GM12875 (cell line): ENCODE results near the gene CHCHD10.
A peak's percentile ranks its signal among the peaks of the same experiment; 100 is the strongest.

ENCODE experiments used
- H3K4me3 ChIP-seq: one replicate; pipeline ENCODE4 v1.5.1; 2011; ENCODE audit warnings: low read depth, low read length, control low read depth
- TF ChIP-seq, protein P1 (sequence below): IDR thresholded peaks from 2 replicates; pipeline ENCODE4 v1.5.1; 2011; ENCODE audit warnings: low read depth, mild to moderate bottlenecking, control low read depth, inconsistent platforms, low read length, moderate library complexity, borderline replicate concordance; ENCODE audit not compliant: insufficient read depth

CHCHD10 gene

DNA sequence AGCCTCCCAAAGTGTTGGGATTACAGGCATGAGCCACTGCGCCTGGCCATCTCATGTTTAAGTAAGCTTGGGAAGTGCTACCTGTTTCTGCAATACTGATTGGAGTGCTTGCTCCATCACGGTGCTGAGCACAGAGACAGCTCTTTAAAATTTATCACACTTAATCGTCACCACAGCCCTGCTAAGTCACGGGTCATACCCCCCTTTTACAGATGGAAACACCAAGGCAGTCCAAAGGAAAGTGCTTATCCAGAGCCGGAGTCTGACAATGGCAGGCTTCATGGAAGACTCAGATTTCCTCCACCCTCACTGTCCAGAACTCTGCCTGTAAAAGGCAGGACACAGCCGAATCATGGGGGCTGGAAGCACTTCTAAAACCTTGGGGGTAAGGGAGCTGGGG lies 7.7 kb downstream of the CHCHD10 start:
- TF ChIP-seq, protein P1, sequence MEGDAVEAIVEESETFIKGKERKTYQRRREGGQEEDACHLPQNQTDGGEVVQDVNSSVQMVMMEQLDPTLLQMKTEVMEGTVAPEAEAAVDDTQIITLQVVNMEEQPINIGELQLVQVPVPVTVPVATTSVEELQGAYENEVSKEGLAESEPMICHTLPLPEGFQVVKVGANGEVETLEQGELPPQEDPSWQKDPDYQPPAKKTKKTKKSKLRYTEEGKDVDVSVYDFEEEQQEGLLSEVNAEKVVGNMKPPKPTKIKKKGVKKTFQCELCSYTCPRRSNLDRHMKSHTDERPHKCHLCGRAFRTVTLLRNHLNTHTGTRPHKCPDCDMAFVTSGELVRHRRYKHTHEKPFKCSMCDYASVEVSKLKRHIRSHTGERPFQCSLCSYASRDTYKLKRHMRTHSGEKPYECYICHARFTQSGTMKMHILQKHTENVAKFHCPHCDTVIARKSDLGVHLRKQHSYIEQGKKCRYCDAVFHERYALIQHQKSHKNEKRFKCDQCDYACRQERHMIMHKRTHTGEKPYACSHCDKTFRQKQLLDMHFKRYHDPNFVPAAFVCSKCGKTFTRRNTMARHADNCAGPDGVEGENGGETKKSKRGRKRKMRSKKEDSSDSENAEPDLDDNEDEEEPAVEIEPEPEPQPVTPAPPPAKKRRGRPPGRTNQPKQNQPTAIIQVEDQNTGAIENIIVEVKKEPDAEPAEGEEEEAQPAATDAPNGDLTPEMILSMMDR, result no peak
- no peak overlapping the region for H3K4me3 ChIP-seq

DNA sequence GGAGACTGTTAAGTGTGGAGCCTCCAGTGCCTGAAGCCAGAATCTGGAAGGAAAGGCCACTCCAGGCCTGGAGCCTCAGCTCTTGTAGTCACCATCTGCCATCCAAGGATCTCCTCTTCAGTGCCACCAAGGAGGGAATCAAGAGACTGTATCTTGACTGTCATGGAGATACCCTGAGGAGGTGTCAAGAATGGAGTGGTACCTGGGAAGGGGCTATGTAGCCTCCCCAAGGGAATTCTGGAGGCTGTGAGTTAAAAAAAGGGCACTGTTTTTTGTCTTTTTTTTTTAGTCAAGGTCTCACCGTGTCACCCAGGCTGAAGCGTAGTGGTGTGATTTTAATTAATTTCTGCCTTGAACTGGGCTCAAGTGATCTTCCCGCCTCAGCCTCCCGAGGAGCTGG lies 8.2 kb downstream of the CHCHD10 start:
- TF ChIP-seq, protein P1, result no peak
- no peak overlapping the region for H3K4me3 ChIP-seq

DNA sequence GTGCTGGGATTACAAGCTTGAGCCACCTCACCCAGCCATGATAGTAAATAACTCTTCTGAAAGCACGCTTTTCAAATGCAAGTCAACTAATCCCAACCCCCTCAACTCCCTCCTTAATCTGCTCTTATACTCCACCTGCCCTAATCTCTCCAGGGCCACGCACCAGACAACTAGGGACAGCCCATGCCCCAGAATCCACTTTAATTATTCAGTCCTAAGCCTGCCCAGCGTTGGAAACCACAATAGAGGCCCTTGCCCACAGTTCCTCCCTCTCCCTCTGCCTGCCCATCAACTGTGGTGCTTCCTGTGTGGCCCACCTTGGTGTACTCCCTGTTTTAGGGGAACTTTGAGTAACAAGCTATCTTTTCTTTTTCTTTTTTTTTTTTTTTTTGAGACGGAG lies 10.9 kb downstream of the CHCHD10 start:
- H3K4me3 ChIP-seq, result no peak overlapping the region
- TF ChIP-seq, protein P1, result no peak

DNA sequence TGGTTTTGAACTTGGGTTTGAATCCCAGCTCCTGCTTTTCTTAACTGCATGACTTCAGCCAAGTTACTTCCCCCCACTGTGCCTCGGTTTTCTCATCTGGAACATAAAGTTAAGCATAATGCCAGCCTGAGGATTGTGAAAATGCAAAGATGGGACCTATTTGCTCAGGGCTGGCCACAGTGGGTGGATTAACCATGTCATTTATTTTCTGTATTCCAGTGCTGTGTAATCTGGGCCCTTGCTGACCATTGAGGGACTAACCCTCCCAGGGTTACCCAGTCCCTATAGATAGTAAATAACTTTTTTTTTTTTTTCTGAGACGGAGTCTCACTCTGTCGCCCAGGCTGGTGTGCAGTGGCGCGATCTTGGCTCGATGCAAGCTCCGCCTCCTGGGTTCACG lies 12.1 kb downstream of the CHCHD10 start:
- TF ChIP-seq, protein P1, result no peak
- no peak overlapping the region for H3K4me3 ChIP-seq

DNA sequence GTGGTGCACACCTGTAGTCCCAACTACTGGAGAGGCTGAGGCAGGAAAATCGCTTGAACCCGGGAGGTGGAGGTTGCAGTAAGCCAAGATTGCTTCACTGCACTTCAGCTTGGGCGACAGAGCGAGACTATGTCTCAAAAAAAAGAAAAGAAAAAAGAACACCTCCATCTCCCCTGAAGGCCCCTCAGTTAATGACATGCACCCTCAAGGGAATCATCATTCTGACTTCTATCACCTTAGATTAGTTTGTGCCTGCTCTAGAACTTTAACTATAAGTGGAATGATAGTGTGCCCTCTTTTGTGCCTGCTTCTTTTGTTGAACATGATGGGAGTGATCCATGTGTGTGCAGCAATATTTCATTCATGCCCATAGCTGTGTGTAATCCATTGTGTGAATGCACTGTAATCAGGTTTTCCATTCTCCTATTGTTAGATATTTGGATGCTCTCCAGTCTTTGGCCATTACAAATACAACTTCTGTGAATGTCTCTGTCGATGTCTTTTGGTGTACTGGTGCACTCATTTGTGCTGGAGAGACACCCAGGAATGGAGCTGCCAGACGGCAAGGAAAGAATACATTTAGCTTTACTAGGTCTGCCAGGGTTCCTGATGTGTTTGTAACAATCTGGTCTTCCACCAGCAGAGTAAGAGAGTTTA lies 12.7 kb downstream of the CHCHD10 start:
- no peak overlapping the region for H3K4me3 ChIP-seq
- TF ChIP-seq, protein P1, result no peak

DNA sequence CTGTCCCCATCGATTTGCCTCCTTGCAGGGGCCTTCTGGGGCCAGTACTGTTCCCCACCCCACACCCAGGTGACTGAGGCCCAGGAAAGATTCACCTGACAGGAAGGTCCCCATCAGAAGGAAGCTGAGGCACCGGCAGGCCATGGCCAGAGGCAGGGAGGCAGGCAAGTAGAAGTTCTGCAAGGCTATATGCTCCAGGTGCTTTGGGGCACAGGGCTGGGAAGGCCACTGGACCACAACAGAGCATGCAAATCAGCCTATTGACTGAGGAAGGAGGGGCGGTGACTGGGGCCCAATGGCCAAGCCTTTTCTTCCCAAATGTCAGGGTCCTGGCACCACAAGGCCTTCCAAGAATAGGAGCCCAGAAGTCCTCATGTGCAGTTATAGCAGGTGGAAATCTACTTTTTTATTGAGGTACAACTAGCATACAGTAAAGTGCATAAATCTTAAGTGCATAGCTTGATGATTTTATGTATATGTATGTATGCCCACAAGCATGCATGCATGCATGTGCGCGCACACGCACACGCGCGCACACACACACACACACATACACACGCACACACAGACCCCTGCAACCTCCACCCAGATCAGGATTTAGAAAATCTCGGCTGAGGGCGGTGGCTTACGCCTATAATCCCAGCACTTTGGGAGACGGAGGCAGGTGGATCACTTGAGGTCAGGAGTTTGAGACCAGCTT lies 13.4 kb downstream of the CHCHD10 start, which contains the start of gene VPREB3:
TSS of gene VPREB3 (minus strand) at position 206 of the 700 bp plus-strand sequence. CDS start at position 144, 62 bp downstream.
- TF ChIP-seq, protein P1, result no peak
- peak within 1 kb of the TSS; percentile 43 for H3K4me3 ChIP-seq

DNA sequence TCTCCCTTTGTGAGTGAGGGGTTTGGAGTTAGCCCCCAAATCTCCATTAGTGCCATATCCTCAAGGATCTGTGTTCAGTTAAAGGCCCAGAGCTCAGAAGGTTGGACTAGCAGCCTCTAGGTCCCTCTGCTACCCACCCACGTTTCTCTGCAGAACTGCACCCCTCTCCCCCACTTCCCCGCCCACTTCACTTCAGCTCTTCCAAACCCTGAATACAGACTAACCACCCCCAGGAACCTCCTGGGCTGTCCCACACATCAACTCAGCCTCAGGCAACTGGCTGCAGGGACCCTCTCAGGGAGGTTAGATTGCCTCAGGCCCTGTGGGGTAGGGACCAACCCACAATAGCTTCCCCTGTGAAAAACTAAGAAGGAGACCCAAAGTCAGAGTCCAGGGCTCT lies 14.4 kb downstream of the CHCHD10 start:
- TF ChIP-seq, protein P1, result peak; percentile 21; the same call in 1 of the 2 replicates
- peak overlapping the region; percentile 43 for H3K4me3 ChIP-seq
